Astrocyte (in vitro differentiated cells and primary cell): Measurements from ENCODE around the gene NSD2.

ENCODE experiments used
- EZH2 ChIP-seq: IDR thresholded peaks from 2 replicates; pipeline ENCODE4 v1.6.1; 2012; ENCODE audit warnings: mild to moderate bottlenecking, low read length, inconsistent platforms; ENCODE audit not compliant: insufficient read depth
- TF ChIP-seq, protein P1 (sequence below): IDR thresholded peaks from 2 replicates; pipeline ENCODE4 v1.5.1; 2011; ENCODE audit warnings: low read depth, mild to moderate bottlenecking, inconsistent platforms, low read length, moderate library complexity; ENCODE audit not compliant: insufficient read depth

DNA sequence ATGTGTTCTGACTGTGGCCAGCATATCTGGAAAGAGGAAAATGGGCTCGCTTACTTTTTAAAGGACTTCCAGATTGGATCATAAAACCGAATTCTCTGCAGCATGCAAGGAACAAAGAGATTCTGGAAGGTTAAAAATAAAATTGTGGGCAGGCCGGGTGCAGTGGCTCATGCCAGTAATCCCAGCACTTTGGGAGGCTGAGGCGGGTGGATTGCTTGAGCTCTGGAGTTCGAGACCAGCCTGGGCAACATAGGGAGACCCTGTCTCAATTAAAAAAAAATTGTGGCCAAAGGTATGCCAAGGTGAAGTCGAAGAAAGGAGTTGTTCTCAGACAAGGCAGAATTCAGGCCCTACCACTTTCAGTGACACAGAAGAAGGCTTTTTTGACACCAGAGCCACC lies 99.7 kb downstream of the NSD2 start:
- TF ChIP-seq, protein P1, sequence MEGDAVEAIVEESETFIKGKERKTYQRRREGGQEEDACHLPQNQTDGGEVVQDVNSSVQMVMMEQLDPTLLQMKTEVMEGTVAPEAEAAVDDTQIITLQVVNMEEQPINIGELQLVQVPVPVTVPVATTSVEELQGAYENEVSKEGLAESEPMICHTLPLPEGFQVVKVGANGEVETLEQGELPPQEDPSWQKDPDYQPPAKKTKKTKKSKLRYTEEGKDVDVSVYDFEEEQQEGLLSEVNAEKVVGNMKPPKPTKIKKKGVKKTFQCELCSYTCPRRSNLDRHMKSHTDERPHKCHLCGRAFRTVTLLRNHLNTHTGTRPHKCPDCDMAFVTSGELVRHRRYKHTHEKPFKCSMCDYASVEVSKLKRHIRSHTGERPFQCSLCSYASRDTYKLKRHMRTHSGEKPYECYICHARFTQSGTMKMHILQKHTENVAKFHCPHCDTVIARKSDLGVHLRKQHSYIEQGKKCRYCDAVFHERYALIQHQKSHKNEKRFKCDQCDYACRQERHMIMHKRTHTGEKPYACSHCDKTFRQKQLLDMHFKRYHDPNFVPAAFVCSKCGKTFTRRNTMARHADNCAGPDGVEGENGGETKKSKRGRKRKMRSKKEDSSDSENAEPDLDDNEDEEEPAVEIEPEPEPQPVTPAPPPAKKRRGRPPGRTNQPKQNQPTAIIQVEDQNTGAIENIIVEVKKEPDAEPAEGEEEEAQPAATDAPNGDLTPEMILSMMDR: no peak
- TF ChIP-seq EZH2: no peak
